ENCODE results near the gene POLR2L.

DNA sequence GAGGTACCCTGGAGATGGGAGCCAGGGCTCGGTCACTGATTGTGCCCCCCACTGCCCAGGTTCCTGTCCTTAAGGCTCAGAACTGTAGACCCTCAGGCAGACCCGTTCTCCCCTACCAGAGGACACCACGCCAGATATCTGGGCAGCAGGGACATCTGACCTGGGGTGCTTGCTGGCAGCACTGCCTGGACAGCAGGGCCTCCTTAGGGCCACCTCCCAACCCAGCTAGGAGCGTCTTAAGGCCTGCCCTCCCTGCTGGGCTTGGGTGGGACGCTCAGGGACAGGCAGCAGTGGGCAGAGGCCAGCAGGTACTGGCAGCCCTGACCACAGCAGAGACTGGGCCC lies 3.1 kb downstream of the POLR2L start:
- TF ChIP-seq, protein P1, sequence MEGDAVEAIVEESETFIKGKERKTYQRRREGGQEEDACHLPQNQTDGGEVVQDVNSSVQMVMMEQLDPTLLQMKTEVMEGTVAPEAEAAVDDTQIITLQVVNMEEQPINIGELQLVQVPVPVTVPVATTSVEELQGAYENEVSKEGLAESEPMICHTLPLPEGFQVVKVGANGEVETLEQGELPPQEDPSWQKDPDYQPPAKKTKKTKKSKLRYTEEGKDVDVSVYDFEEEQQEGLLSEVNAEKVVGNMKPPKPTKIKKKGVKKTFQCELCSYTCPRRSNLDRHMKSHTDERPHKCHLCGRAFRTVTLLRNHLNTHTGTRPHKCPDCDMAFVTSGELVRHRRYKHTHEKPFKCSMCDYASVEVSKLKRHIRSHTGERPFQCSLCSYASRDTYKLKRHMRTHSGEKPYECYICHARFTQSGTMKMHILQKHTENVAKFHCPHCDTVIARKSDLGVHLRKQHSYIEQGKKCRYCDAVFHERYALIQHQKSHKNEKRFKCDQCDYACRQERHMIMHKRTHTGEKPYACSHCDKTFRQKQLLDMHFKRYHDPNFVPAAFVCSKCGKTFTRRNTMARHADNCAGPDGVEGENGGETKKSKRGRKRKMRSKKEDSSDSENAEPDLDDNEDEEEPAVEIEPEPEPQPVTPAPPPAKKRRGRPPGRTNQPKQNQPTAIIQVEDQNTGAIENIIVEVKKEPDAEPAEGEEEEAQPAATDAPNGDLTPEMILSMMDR (IDR thresholded peaks at IDR 0.05; ENCODE audit: low read depth, low read length, poor library complexity, severe bottlenecking) = no peak
- TF ChIP-seq EZH2phosphoT487 (IDR thresholded peaks at IDR 0.05; ENCODE audit: borderline replicate concordance, low read length) = no peak

All from DOHH2 (cell line).